Adrenal gland (tissue), 12 donors: ENCODE results near the gene AURKB. TPM values are rescaled to one million over a fixed set of nuclear protein-coding genes. Genes with fewer than 3 reads are reported as not detected.
"Not testable (repeated sequence)": the region's sequence is repeated elsewhere in the genome, so short reads cannot be mapped to it uniquely, and the experiment has no call there.

Source experiments
- DNase-seq, 7 donors: peaks; one replicate each; pipeline ENCODE4 v3.0.0-alpha.2; 2019 to 2020
- H3K27ac ChIP-seq, 5 donors: fragments of 200-600 bp; sonication (generic) in 4 of 5; 1 replicate in 3 of 5; 2 replicates in 2 of 5; pipeline versions ENCODE4 v1.5.1 to v1.8.0; 2016 to 2020; ENCODE audit warnings: mild to moderate bottlenecking in 1 of 5
- H3K27me3 ChIP-seq: fragments of 200-600 bp; 2 replicates; pipeline ENCODE4 v1.8.0; 2021
- H3K36me3 ChIP-seq, 2 donors: fragments of 200-600 bp; replicated peaks in 1 of 2; 1 replicate in 1 of 2; 2 replicates in 1 of 2; pipeline versions ENCODE4 v1.5.1 to v1.8.0; 2018 to 2022
- H3K4me1 ChIP-seq, 2 donors: fragments of 200-600 bp; replicated peaks in 1 of 2; 1 replicate in 1 of 2; 2 replicates in 1 of 2; pipeline versions ENCODE4 v1.5.1 to v1.8.0; 2018 to 2021
- H3K4me3 ChIP-seq, 4 donors: fragments of 200-600 bp; sonication (generic) in 3 of 4; one replicate each; pipeline ENCODE4 v1.5.1; 2016 to 2018
- H3K9me3 ChIP-seq, 3 donors: fragments of 200-600 bp; sonication (generic) in 1 of 3; replicated peaks in 1 of 3; 1 replicate in 2 of 3; 2 replicates in 1 of 3; pipeline versions ENCODE4 v1.5.1 to v1.8.0; 2016 to 2021
- POLR2A ChIP-seq, 2 donors: fragments of 450-650 bp; IDR thresholded peaks; one replicate each; pipeline ENCODE4 v1.6.1; 2017; ENCODE audit warnings: antibody characterized with exemption in 2 of 2, mild to moderate bottlenecking in 2 of 2, moderate library complexity in 1 of 2
- WGBS, 4 donors: extraction: QIAGEN DNeasy Blood & Tissue Kit in 2 of 4; methylation state at CpG; one replicate each; pipeline versions ENCODE4 v1.1.5 to v1.1.7; 2013 to 2017; 5-methylcytosine and 5-hydroxymethylcytosine counted together
- intact Hi-C, 2 donors: fragments of 100-400 bp; cut with DNase I; formaldehyde crosslinking; loops; one replicate each; pipeline versions ENCODE4 v1.14.1 to v1.15.0; 2022 to 2023
- polyA plus RNA-seq, 3 donors: library from polyadenylated mRNA; stranded (reverse); fragments of 200-250 nt in 2 of 3; fragments of 350-450 nt in 1 of 3; fragmentation: Illumina TruSeq in 1 of 3; extraction: RNeasy Lipid Tissue Mini Kit (QIAGEN cat#74804) in 1 of 3; gene quantifications; one replicate each; pipeline ENCODE4 v1.2.3, GENCODE V29; 2013 to 2014
- total RNA-seq, 9 donors: library from RNA; depleted of rRNA in 4 of 9; stranded (reverse); fragments of >200 nt in 4 of 9; fragments of 120-200 nt in 1 of 9; fragmentation: NEBNext Ultra II Directional in 1 of 9; extraction: Animal tissue kit (Norgen Biotek cat#: 25700) in 1 of 9; gene quantifications; one replicate each; pipeline versions ENCODE4 v1.1.0 to v1.2.4, GENCODE V29; 2013 to 2023
- TF ChIP-seq, protein P1 (sequence below), 6 experiments: fragments of 450-650 bp in 4 of 6; fragments of 200-600 bp in 2 of 6; sonication (generic) in 1 of 6; IDR thresholded peaks; 1 replicate in 5 of 6; 2 replicates in 1 of 6; pipeline versions ENCODE4 v1.5.1 to v1.8.0; 2016 to 2021; ENCODE audit warnings: antibody characterized with exemption in 6 of 6, mild to moderate bottlenecking in 2 of 6, moderate library complexity in 1 of 6
- donor health status: healthy with polysubstance abuse.
- donor health status: Bipolar disorder and iron deficiency.
- donor health status: DM: yes; HTN: yes; CAD: no.
- donor health status: DM: no; HTN: no; CAD: no.
- donor health status: DM: no; HTN: no; CAD: no.
- donor health status: DM: yes; HTN: yes; CAD: no.

Gene AURKB
- total and polyA plus RNA-seq, 12 donors: 1.6 to 14.3 (median 2.2) TPM

GRCh38 chr17:8173056-8173870 is 37.1 kb downstream of the AURKB start:
- no peaks in the 10 kb centered on the region for H3K9me3 ChIP-seq
- peak overlapping the region in 2 of 4 donors; percentile 31 to 47 for H3K4me3 ChIP-seq
- WGBS, 4 donors: 0 to 1% (median 0%) methylated on average over 23 of the region's 23 CpGs
- H3K4me1 ChIP-seq: peaks cover 9 to 38% of the 10 kb centered on the region in 2 donors
- DNase-seq: peak; percentile 80 to 96 (median 89)
- H3K27ac ChIP-seq: peak overlapping the region; percentile 87 to 99 (median 92)
- intact Hi-C loops: no loop called here
- no peaks in the 10 kb centered on the region for H3K27me3 ChIP-seq
- TF ChIP-seq, protein P1, sequence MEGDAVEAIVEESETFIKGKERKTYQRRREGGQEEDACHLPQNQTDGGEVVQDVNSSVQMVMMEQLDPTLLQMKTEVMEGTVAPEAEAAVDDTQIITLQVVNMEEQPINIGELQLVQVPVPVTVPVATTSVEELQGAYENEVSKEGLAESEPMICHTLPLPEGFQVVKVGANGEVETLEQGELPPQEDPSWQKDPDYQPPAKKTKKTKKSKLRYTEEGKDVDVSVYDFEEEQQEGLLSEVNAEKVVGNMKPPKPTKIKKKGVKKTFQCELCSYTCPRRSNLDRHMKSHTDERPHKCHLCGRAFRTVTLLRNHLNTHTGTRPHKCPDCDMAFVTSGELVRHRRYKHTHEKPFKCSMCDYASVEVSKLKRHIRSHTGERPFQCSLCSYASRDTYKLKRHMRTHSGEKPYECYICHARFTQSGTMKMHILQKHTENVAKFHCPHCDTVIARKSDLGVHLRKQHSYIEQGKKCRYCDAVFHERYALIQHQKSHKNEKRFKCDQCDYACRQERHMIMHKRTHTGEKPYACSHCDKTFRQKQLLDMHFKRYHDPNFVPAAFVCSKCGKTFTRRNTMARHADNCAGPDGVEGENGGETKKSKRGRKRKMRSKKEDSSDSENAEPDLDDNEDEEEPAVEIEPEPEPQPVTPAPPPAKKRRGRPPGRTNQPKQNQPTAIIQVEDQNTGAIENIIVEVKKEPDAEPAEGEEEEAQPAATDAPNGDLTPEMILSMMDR (IDR thresholded peaks at IDR 0.05): peak in 2 of 6 experiments; percentile 24 to 27
- TF ChIP-seq POLR2A (IDR thresholded peaks at IDR 0.05): peak; percentile 100
- no peaks in the 10 kb centered on the region for H3K36me3 ChIP-seq

- H3K4me3 ChIP-seq, H3K9me3 ChIP-seq, H3K27ac ChIP-seq, DNase-seq, intact Hi-C loops, H3K27me3 ChIP-seq, H3K36me3 ChIP-seq: not testable (repeated sequence)
- WGBS, 4 donors: 91 to 93% (median 93%) methylated on average over 19 of the region's 19 CpGs
- peaks cover under 1 to 21% of the 10 kb centered on the region in 2 donors for H3K4me1 ChIP-seq
Observed at GRCh38 chr17:8170186-8170585, 40.2 kb downstream of the AURKB start.

GRCh38 chr17:8167526-8167925 is 42.8 kb downstream of the AURKB start:
- H3K9me3 ChIP-seq: no peaks in the 10 kb centered on the region
- TF ChIP-seq POLR2A (IDR thresholded peaks at IDR 0.05): no peak
- TF ChIP-seq, protein P1 (IDR thresholded peaks at IDR 0.05): no peak
- no peaks in the 10 kb centered on the region for H3K36me3 ChIP-seq
- H3K4me1 ChIP-seq: peaks cover 20 to 24% of the 10 kb centered on the region in 2 donors
- 87 to 94% (median 89%) methylated on average over 3 of the region's 3 CpGs for WGBS, 4 donors
- no peak overlapping the region for H3K27ac ChIP-seq
- DNase-seq: no peak
- intact Hi-C loops: no loop called here
- no peaks in the 10 kb centered on the region for H3K27me3 ChIP-seq
- no peak overlapping the region for H3K4me3 ChIP-seq

DNA sequence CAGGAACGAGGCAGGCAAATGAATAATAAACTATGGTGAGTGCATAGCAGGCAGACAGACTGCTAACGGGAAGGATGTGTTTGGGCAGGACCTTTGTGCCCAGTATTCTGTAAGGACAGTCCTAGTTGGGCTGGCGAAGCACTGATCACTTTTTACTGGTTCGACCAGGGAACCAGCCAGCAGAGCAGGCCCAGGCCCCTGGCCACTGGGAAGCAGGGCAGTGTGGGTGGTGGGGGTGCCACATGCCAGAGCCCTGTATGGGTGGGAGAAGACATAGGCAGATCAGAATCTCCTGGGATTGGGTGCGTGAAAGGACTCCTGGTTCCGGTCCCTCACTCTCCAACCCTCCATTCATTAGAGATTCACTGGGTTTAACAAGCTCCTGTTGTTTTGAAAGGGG is 43.6 kb downstream of the AURKB start:
- no peak for TF ChIP-seq POLR2A (IDR thresholded peaks at IDR 0.05)
- TF ChIP-seq, protein P1 (IDR thresholded peaks at IDR 0.05): no peak
- no peaks in the 10 kb centered on the region for H3K9me3 ChIP-seq
- no peaks in the 10 kb centered on the region for H3K27me3 ChIP-seq
- WGBS, 4 donors: 90 to 98% (median 93%) methylated on average over 6 of the region's 6 CpGs
- intact Hi-C loops: no loop called here
- H3K27ac ChIP-seq: peak overlapping the region in 3 of 5 donors; percentile 72 to 88 (median 76)
- H3K4me3 ChIP-seq: no peak overlapping the region
- no peaks in the 10 kb centered on the region for H3K36me3 ChIP-seq
- DNase-seq: no peak
- H3K4me1 ChIP-seq: peaks cover 24 to 25% of the 10 kb centered on the region in 2 donors

DNA sequence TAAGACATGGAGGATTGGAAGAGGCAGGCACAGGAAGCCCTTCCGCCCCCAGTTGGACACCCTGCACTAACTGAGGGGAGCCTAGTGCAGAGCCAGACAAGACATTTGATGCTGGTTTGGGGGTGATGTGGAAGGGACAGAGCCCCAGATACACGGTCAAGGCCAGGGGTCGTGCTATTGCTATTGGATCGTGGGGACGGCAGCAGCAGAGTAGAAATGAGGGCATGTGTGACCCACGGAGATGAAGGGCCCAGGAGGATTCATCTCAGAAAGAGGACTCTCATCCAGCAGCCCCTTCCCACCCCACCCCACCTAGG is 45.6 kb downstream of the AURKB start:
- TF ChIP-seq, protein P1 (IDR thresholded peaks at IDR 0.05): no peak
- no peak for TF ChIP-seq POLR2A (IDR thresholded peaks at IDR 0.05)
- Histone ChIP-seq H3K27ac (peak overlapping the region; percentile 94 to 100 (median 99)), H3K4me1 (peaks cover 31 to 37% of the 10 kb centered on the region in 2 donors), H3K9me3 (no peaks in the 10 kb centered on the region), H3K4me3 (no peak overlapping the region), H3K27me3 (no peaks in the 10 kb centered on the region), H3K36me3 (peaks cover 0 to 14% of the 10 kb centered on the region in 2 donors)
- 46 to 56% (median 48%) methylated on average over 6 of the region's 6 CpGs for WGBS, 4 donors
- no peak for DNase-seq
- intact Hi-C loops: no loop called here
